ENCODE results near the gene TPCN1.

DNA sequence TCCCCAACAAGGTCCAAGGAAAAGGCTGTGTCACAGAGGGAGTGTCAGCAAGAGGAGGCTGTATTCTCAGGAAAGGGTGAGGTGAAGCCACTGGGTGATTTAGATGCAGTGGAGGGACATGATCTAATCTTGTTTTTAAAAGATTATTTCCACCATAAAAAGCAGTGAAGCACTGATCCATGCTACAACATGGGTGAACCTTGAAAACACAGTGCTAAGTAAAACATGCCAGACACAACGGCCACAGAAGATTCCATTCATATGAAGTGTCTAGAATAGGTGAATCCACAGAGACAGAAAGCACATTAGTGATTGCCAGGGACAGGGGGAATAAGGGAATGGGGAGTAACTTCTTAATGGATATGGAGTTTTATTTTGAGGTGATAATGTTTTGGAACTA is 23.0 kb upstream of the TPCN1 start:
- TF ChIP-seq, protein P1, sequence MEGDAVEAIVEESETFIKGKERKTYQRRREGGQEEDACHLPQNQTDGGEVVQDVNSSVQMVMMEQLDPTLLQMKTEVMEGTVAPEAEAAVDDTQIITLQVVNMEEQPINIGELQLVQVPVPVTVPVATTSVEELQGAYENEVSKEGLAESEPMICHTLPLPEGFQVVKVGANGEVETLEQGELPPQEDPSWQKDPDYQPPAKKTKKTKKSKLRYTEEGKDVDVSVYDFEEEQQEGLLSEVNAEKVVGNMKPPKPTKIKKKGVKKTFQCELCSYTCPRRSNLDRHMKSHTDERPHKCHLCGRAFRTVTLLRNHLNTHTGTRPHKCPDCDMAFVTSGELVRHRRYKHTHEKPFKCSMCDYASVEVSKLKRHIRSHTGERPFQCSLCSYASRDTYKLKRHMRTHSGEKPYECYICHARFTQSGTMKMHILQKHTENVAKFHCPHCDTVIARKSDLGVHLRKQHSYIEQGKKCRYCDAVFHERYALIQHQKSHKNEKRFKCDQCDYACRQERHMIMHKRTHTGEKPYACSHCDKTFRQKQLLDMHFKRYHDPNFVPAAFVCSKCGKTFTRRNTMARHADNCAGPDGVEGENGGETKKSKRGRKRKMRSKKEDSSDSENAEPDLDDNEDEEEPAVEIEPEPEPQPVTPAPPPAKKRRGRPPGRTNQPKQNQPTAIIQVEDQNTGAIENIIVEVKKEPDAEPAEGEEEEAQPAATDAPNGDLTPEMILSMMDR (conservative IDR thresholded peaks at IDR 0.05), result no peak
- TF ChIP-seq EZH2 (IDR thresholded peaks at IDR 0.05; ENCODE audit: low read depth), result no peak

Measured in PC-9 (cell line).